ENCODE results near the gene PALLD. TPM values are rescaled to one million over a fixed set of nuclear protein-coding genes. Genes with fewer than 3 reads are reported as not detected.

The PALLD gene
- total and polyA plus RNA-seq, 3 donors from 2014 or later, result 138 to 156 (median 146) TPM

GRCh38 chr4:168574581-168575295 is 77.9 kb downstream of the PALLD start:
- Histone ChIP-seq H3K9me3 (no peaks in the 10 kb centered on the region), H3K4me1 (no peaks in the 10 kb centered on the region), H3K36me3 (ENCODE audit: low read depth, missing control alignments) (no peaks in the 10 kb centered on the region), H3K4me3 (no peak overlapping the region), H3K27ac (no peak overlapping the region), H3K27me3 (no peaks in the 10 kb centered on the region)
- intact Hi-C loops (cut with DNase I; ENCODE audit: low total_unique reads), result no loop called here
- DNase-seq, result no peak
- WGBS, 2 donors, result 88 to 89% methylated on average over 5 of the region's 5 CpGs
- TF ChIP-seq POLR2A (IDR thresholded peaks at IDR 0.05), result no peak
- TF ChIP-seq CTCF (IDR thresholded peaks at IDR 0.05), result no peak

- H3K4me1 ChIP-seq, result no peaks in the 10 kb centered on the region
- no peak overlapping the region for H3K27ac ChIP-seq
- no peaks in the 10 kb centered on the region for H3K36me3 ChIP-seq (ENCODE audit: low read depth, missing control alignments)
- H3K4me3 ChIP-seq, result no peak overlapping the region
- no peak for TF ChIP-seq CTCF (IDR thresholded peaks at IDR 0.05)
- no peak for TF ChIP-seq POLR2A (IDR thresholded peaks at IDR 0.05)
- 88 to 100% methylated on average over 2 of the region's 2 CpGs for WGBS, 2 donors
- no peaks in the 10 kb centered on the region for H3K9me3 ChIP-seq
- no peak for DNase-seq
- no peaks in the 10 kb centered on the region for H3K27me3 ChIP-seq
- intact Hi-C loops (cut with DNase I; ENCODE audit: low total_unique reads), result no loop called here
Measured at GRCh38 chr4:168575473-168575872, 78.6 kb downstream of the PALLD start.

- intact Hi-C loops (cut with DNase I; ENCODE audit: low total_unique reads), result no loop called here
- Histone ChIP-seq H3K27me3 (no peaks in the 10 kb centered on the region), H3K4me1 (no peaks in the 10 kb centered on the region), H3K4me3 (no peak overlapping the region), H3K27ac (no peak overlapping the region), H3K9me3 (no peaks in the 10 kb centered on the region), H3K36me3 (ENCODE audit: low read depth, missing control alignments) (no peaks in the 10 kb centered on the region)
- WGBS, 2 donors, result 47 to 49% methylated on average over 5 of the region's 5 CpGs
- TF ChIP-seq CTCF (IDR thresholded peaks at IDR 0.05) (no peak), POLR2A (IDR thresholded peaks at IDR 0.05) (no peak)
- no peak for DNase-seq
Measured at GRCh38 chr4:168577624-168578023, 80.8 kb downstream of the PALLD start.

GRCh38 chr4:168580228-168580627 is 83.4 kb downstream of the PALLD start:
- H3K27me3 ChIP-seq, result no peaks in the 10 kb centered on the region
- TF ChIP-seq CTCF (IDR thresholded peaks at IDR 0.05) (no peak), POLR2A (IDR thresholded peaks at IDR 0.05) (no peak)
- H3K4me1 ChIP-seq, result no peaks in the 10 kb centered on the region
- intact Hi-C loops (cut with DNase I; ENCODE audit: low total_unique reads), result no loop called here
- WGBS, 2 donors, result 83 to 86% methylated on average over 2 of the region's 2 CpGs
- H3K4me3 ChIP-seq, result no peak overlapping the region
- DNase-seq, result no peak
- no peaks in the 10 kb centered on the region for H3K36me3 ChIP-seq (ENCODE audit: low read depth, missing control alignments)
- H3K27ac ChIP-seq, result no peak overlapping the region
- H3K9me3 ChIP-seq, result no peaks in the 10 kb centered on the region

- 85 to 86% methylated on average over 2 of the region's 2 CpGs for WGBS, 2 donors
- DNase-seq, result no peak
- no peaks in the 10 kb centered on the region for H3K36me3 ChIP-seq (ENCODE audit: low read depth, missing control alignments)
- no peaks in the 10 kb centered on the region for H3K4me1 ChIP-seq
- no peaks in the 10 kb centered on the region for H3K27me3 ChIP-seq
- H3K4me3 ChIP-seq, result no peak overlapping the region
- H3K9me3 ChIP-seq, result no peaks in the 10 kb centered on the region
- TF ChIP-seq POLR2A (IDR thresholded peaks at IDR 0.05) (no peak), CTCF (IDR thresholded peaks at IDR 0.05) (no peak)
- H3K27ac ChIP-seq, result no peak overlapping the region
- intact Hi-C loops (cut with DNase I; ENCODE audit: low total_unique reads), result no loop called here
Measured at GRCh38 chr4:168584321-168584771, 87.5 kb downstream of the PALLD start.

All from testis (tissue), 3 donors.